PC-9 (cell line): ENCODE measurements around the gene UBE2B. TPM values are rescaled to one million over a fixed set of nuclear protein-coding genes. Genes with fewer than 3 reads are reported as not detected.

Source experiments
- BruUV-seq: library from RNA; stranded (reverse); fragments of 400-500 nt; replicated peaks from 2 replicates; lab custom pipeline; 2021; lab: Mats Ljungman, UMichigan
- CTCF ChIA-PET: fragments of 300-600 bp; sonication (Branson Sonifier 250); formaldehyde crosslinking; loops from one replicate; lab custom pipeline; 2022; ENCODE audit warnings: antibody characterized with exemption; lab: Charles Lee
- POLR2A ChIA-PET: fragments of 300-600 bp; sonication (Branson Sonifier 250); formaldehyde crosslinking; loops from one replicate; lab custom pipeline; 2022; ENCODE audit warnings: antibody characterized with exemption; ENCODE audit not compliant: unreplicated experiment; lab: Charles Lee
- DNase-seq, 2 experiments: peaks; one replicate each; pipeline versions ENCODE4 v3.0.0 to v3.0.0-alpha.2; 2015 to 2022; ENCODE audit warnings: mixed read lengths in 1 of 2
- H2AFZ ChIP-seq: fragments of 200-600 bp; sonication (generic); 2 replicates; pipeline ENCODE4 v1.8.1; 2017; ENCODE audit warnings: antibody characterized with exemption
- H3F3A ChIP-seq: fragments of 200-600 bp; sonication (generic); 2 replicates; pipeline ENCODE4 v1.8.1; 2017; ENCODE audit warnings: antibody characterized with exemption, mild to moderate bottlenecking, low read depth; ENCODE audit not compliant: insufficient read depth
- H3K27ac ChIP-seq: fragments of 200-600 bp; sonication (generic); 2 replicates; pipeline ENCODE4 v1.6.1; 2016; ENCODE audit warnings: mixed run types
- H3K27me3 ChIP-seq: fragments of 200-600 bp; sonication (generic); 2 replicates; pipeline ENCODE4 v1.6.1; 2016; ENCODE audit warnings: low read depth, mixed run types; ENCODE audit not compliant: insufficient read depth
- H3K36me3 ChIP-seq: fragments of 200-600 bp; sonication (generic); 2 replicates; pipeline ENCODE4 v1.6.1; 2016; ENCODE audit warnings: low read depth, mixed run types
- H3K4me1 ChIP-seq: fragments of 200-600 bp; sonication (generic); replicated peaks from 2 replicates; pipeline ENCODE4 v1.6.1; 2016; ENCODE audit warnings: mixed run types; ENCODE audit not compliant: insufficient read depth
- H3K4me2 ChIP-seq: fragments of 200-600 bp; sonication (generic); 2 replicates; pipeline ENCODE4 v1.6.1; 2017; ENCODE audit warnings: mixed run types
- H3K4me3 ChIP-seq: fragments of 200-600 bp; sonication (generic); 2 replicates; pipeline ENCODE4 v1.6.1; 2016; ENCODE audit warnings: mixed run types
- H3K79me2 ChIP-seq: fragments of 200-600 bp; sonication (generic); 2 replicates; pipeline ENCODE4 v1.6.1; 2017; ENCODE audit warnings: low read depth, mixed run types
- H3K9me2 ChIP-seq: fragments of 200-600 bp; sonication (generic); 2 replicates; pipeline ENCODE4 v1.8.1; 2017; ENCODE audit warnings: mild to moderate bottlenecking; ENCODE audit not compliant: insufficient read depth
- H3K9me3 ChIP-seq: fragments of 200-600 bp; sonication (generic); 2 replicates; pipeline ENCODE4 v1.8.1; 2016; ENCODE audit warnings: low read depth; ENCODE audit not compliant: insufficient read depth
- H4K20me1 ChIP-seq: fragments of 200-600 bp; sonication (generic); 2 replicates; pipeline ENCODE4 v1.8.1; 2017; ENCODE audit not compliant: insufficient read depth
- EZH2 ChIP-seq: fragments of 200-600 bp; sonication (generic); IDR thresholded peaks from 2 replicates; pipeline ENCODE4 v1.8.0; 2017; ENCODE audit warnings: antibody characterized with exemption, low read depth
- intact Hi-C: fragments of 100-400 bp; cut with micrococcal nuclease; formaldehyde crosslinking; loops from one replicate; pipeline ENCODE4 v1.10.0; 2022; ENCODE audit not compliant: unreplicated experiment
- total RNA-seq: library from RNA; stranded (reverse); gene quantifications from 2 replicates; pipeline ENCODE4 v1.2.3, GENCODE V29; 2021
- TF ChIP-seq, protein P1 (sequence below): fragments of 200-600 bp; sonication (generic); conservative IDR thresholded peaks from 2 replicates; pipeline ENCODE4 v1.6.1; 2017; ENCODE audit warnings: mixed run types, antibody characterized with exemption, mild to moderate bottlenecking, moderate library complexity

Gene UBE2B
- total RNA-seq, 1 experiment from 2014 or later, result 85.5 TPM

GRCh38 chr5:134409321-134409720, 38.0 kb downstream of the UBE2B start:
- Histone ChIP-seq H3K4me2 (no peak overlapping the region), H3K4me1 (peaks cover 16% of the 10 kb centered on the region), H3K9me3 (no peaks in the 10 kb centered on the region), H3K9me2 (no peaks in the 10 kb centered on the region), H3K27ac (no peak overlapping the region), H3K36me3 (no peaks in the 10 kb centered on the region), H3F3A (peaks cover 5% of the 10 kb centered on the region; the same call in 1 of the 2 replicates), H2AFZ (no peak overlapping the region), H3K4me3 (no peak overlapping the region), H3K79me2 (peaks cover 24% of the 10 kb centered on the region), H3K27me3 (no peaks in the 10 kb centered on the region), H4K20me1 (no peaks in the 10 kb centered on the region)
- DNase-seq, result no peak
- TF ChIP-seq, protein P1, sequence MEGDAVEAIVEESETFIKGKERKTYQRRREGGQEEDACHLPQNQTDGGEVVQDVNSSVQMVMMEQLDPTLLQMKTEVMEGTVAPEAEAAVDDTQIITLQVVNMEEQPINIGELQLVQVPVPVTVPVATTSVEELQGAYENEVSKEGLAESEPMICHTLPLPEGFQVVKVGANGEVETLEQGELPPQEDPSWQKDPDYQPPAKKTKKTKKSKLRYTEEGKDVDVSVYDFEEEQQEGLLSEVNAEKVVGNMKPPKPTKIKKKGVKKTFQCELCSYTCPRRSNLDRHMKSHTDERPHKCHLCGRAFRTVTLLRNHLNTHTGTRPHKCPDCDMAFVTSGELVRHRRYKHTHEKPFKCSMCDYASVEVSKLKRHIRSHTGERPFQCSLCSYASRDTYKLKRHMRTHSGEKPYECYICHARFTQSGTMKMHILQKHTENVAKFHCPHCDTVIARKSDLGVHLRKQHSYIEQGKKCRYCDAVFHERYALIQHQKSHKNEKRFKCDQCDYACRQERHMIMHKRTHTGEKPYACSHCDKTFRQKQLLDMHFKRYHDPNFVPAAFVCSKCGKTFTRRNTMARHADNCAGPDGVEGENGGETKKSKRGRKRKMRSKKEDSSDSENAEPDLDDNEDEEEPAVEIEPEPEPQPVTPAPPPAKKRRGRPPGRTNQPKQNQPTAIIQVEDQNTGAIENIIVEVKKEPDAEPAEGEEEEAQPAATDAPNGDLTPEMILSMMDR, result no peak
- TF ChIP-seq EZH2, result no peak
- no TSS peak for BruUV-seq
- intact Hi-C loops, result no loop called here
- CTCF ChIA-PET, result no interaction called here
- POLR2A ChIA-PET, result interaction anchor here (0.6 to 0.7 kb wide), 2 partner anchors 102 to 115 kb away, joined by 4 read pairs; no protein-coding TSS in a partner anchor

- peaks cover 24% of the 10 kb centered on the region for H3K79me2 ChIP-seq
- H3K27me3 ChIP-seq, result no peaks in the 10 kb centered on the region
- peak overlapping the region; percentile 98 for H3K4me3 ChIP-seq
- H3K4me1 ChIP-seq, result peaks cover 16% of the 10 kb centered on the region
- intact Hi-C loops, result loop anchor here (1.0 to 2.0 kb wide), 3 partner anchors 101 to 166 kb away; no protein-coding TSS in a partner anchor
- no peaks in the 10 kb centered on the region for H3K9me3 ChIP-seq
- H3K27ac ChIP-seq, result no peak overlapping the region
- CTCF ChIA-PET, result interaction anchor here (1.1 kb wide), 1 partner anchor 116 kb away, joined by 3 read pairs; no protein-coding TSS in a partner anchor
- POLR2A ChIA-PET, result interaction anchor here (0.6 to 0.7 kb wide), 3 partner anchors 29 to 99 kb away, joined by 3 to 10 read pairs (median 3); no protein-coding TSS in a partner anchor
- peak overlapping the region; percentile 88 for H2AFZ ChIP-seq
- H3K9me2 ChIP-seq, result no peaks in the 10 kb centered on the region
- no peak for DNase-seq
- H3F3A ChIP-seq, result no peaks in the 10 kb centered on the region
- H3K4me2 ChIP-seq, result peak overlapping the region; percentile 98
- TF ChIP-seq, protein P1, result no peak
- TF ChIP-seq EZH2, result no peak
- H3K36me3 ChIP-seq, result no peaks in the 10 kb centered on the region
- H4K20me1 ChIP-seq, result no peaks in the 10 kb centered on the region
- BruUV-seq, result TSS peak; percentile 70
Observed at GRCh38 chr5:134410822-134411221, 39.5 kb downstream of the UBE2B start.

GRCh38 chr5:134411228-134411545, 39.8 kb downstream of the UBE2B start:
- ChIA-PET CTCF (interaction anchor here (1.0 to 1.1 kb wide), 2 partner anchors 92 to 116 kb away, joined by 3 read pairs; no protein-coding TSS in a partner anchor), POLR2A (interaction anchor here (0.6 to 0.7 kb wide), 3 partner anchors 29 to 98 kb away, joined by 3 to 10 read pairs (median 3); no protein-coding TSS in a partner anchor)
- Histone ChIP-seq H3K4me3 (peak overlapping the region; percentile 98), H3K4me2 (peak overlapping the region; percentile 98), H3K27me3 (no peaks in the 10 kb centered on the region), H3K27ac (no peak overlapping the region), H3K9me2 (no peaks in the 10 kb centered on the region), H2AFZ (peak overlapping the region; percentile 88), H3K4me1 (peaks cover 16% of the 10 kb centered on the region), H3F3A (no peaks in the 10 kb centered on the region), H3K36me3 (no peaks in the 10 kb centered on the region), H3K79me2 (peaks cover 24% of the 10 kb centered on the region), H4K20me1 (no peaks in the 10 kb centered on the region), H3K9me3 (no peaks in the 10 kb centered on the region)
- TF ChIP-seq, protein P1, result no peak
- no peak for TF ChIP-seq EZH2
- intact Hi-C loops, result loop anchor here (1.0 to 2.0 kb wide), 3 partner anchors 101 to 166 kb away; no protein-coding TSS in a partner anchor
- no peak for DNase-seq
- BruUV-seq, result no TSS peak
